ENCODE measurements around the gene CSPG4. TPM values are rescaled to one million over a fixed set of nuclear protein-coding genes. Genes with fewer than 3 reads are reported as not detected.
"Not testable (repeated sequence)": the region's sequence is repeated elsewhere in the genome, so short reads cannot be mapped to it uniquely, and the experiment has no call there.

Gene CSPG4
- total RNA-seq, 1 donor: under 0.01 TPM

DNA sequence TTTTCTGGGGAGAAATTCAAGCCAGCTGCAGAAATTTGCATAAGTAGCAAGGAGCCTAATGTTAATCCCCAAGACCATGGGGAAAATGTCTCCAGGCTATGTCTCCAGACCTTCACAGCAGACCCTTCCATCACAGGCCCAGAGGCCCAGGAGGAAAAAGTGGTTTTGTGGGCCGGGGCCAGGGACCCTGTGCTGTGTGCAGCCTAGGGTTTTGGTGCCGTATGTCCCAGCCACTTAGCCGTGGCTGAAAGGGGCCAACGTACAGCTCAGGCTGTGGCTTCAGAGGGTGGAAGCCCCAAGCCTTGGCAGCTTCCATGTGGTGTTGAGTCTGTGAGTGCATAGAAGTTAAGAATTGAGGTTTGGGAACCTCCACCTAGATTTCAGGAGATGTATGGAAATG lies 29.7 kb upstream of the CSPG4 start:
- not testable (repeated sequence) for DNase-seq (ENCODE audit: low read depth in 2 of 3, low spot score in 2 of 3)

GRCh38 chr15:75739791-75740190 lies 27.1 kb upstream of the CSPG4 start:
- no peak for DNase-seq (ENCODE audit: low read depth in 2 of 3, low spot score in 2 of 3)

- DNase-seq (ENCODE audit: low read depth in 2 of 3, low spot score in 2 of 3): peak; percentile 67 to 94 (median 93)
Observed at GRCh38 chr15:75738647-75739325, 26.1 kb upstream of the CSPG4 start.

- DNase-seq (ENCODE audit: low read depth in 2 of 3, low spot score in 2 of 3): no peak
Observed at GRCh38 chr15:75738014-75738646, 25.5 kb upstream of the CSPG4 start.

- not testable (repeated sequence) for DNase-seq (ENCODE audit: low read depth in 2 of 3, low spot score in 2 of 3)
Observed at GRCh38 chr15:75737116-75738013, 24.7 kb upstream of the CSPG4 start.

GRCh38 chr15:75736256-75736655 lies 23.6 kb upstream of the CSPG4 start:
- DNase-seq (ENCODE audit: low read depth in 2 of 3, low spot score in 2 of 3): no peak

DNA sequence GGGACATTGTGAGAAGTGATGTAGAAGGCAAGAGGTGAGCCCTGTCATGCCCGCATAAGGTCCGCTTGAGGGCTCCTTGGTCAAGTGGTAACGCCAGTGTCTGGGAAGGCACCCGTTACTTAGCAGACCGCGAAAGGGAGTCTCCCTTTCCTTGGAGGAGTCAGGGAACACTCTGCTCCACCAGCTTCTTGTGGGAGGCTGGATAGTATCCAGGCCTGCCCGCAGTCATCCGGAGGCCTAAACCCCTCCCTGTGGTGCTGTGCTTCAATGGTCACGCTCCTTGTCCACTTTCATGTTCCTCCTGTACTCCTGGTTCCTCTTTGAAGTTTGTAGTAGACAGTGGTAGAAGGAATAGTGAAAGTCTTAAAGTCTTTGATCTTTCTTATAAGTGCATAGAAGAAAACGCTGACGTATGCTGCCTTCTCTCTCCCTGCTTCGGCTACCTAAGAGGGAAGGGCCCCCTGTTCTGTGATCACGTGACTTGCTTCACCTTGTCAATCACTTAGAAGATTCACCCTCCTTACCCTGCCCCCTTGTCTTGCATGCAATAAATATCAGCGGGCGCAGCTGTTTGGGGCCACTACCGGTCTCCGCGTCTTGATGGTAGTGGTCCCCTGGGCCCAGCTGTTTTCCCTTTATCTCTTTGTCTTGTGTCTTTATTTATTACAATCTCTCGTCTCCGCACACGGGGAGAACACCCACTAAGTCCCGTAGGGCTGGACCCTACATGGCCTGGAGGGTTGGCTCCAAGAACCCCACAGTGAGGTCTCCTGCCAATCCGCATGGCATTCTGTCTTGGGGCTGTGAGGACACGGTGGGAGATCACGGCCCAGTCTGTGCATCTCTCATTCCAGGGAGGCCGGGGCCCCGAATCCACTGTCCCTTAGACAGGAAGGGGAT lies 22.5 kb upstream of the CSPG4 start:
- not testable (repeated sequence) for DNase-seq (ENCODE audit: low read depth in 2 of 3, low spot score in 2 of 3)

GRCh38 chr15:75733761-75734651 lies 21.4 kb upstream of the CSPG4 start:
- no peak for DNase-seq (ENCODE audit: low read depth in 2 of 3, low spot score in 2 of 3)

DNA sequence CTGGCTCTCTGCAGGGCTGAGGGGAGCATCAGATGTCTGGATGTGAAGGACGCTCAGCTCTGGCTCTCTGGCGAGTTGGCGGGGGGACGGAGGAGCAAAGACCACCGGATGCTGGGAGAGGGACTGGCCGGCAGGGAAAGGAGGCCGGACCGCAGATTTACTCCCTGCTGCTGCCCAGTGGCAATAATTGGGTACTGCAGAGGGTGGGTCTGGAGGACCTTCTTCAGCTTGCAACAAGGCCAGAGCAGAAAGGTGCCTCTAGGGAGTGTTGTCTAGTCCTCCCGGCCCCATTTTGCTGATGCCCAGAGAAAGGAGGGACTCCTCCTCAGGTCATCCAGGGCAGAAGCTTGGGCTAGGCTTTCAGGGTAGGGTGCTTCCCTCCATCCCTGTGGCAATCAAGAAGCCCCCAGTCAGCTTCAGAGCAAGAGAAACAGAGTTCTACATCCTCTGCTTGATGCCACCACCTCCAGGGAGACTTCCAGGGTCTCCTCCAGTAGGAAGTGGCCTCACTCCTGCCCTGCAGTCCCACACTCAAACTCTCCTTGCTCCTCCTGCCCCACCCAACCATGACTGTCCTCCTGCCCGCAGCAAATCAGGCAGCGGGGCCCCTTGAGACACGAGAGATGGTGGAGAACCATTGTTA lies 20.3 kb upstream of the CSPG4 start:
- DNase-seq (ENCODE audit: low read depth in 2 of 3, low spot score in 2 of 3): peak in 1 of 3 donors; percentile 48

DNA sequence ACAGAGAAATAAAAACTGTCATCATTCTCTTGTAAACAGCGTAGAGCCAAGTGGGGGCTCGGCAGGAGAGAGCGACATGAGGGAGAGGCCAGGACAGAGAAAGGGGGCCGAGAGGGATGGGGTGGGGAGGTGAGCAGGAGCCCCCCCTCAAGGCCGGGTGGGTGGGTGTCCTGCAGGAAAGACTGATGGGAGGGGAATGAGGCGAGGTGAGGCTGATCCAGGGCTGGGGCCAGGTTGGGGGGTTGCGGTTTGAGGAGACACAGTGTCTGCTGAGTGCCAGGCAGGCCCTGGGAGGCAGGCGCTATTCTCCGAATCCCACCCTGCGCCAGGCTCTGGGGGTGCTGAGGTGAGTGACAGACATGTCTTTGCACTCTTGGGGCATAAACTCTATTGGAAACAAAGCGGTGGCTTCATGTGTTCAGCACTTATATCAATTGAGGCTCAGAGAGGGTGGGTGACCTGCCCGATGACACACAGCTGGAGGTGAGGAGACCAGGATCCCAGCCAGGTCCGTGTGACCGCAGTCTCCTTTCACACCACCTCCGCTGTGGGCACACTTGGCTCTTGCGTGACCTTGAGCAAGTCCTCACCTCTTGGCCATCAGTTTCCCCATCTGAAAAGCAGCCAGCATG lies 19.6 kb upstream of the CSPG4 start:
- no peak for DNase-seq (ENCODE audit: low read depth in 2 of 3, low spot score in 2 of 3)

DNA sequence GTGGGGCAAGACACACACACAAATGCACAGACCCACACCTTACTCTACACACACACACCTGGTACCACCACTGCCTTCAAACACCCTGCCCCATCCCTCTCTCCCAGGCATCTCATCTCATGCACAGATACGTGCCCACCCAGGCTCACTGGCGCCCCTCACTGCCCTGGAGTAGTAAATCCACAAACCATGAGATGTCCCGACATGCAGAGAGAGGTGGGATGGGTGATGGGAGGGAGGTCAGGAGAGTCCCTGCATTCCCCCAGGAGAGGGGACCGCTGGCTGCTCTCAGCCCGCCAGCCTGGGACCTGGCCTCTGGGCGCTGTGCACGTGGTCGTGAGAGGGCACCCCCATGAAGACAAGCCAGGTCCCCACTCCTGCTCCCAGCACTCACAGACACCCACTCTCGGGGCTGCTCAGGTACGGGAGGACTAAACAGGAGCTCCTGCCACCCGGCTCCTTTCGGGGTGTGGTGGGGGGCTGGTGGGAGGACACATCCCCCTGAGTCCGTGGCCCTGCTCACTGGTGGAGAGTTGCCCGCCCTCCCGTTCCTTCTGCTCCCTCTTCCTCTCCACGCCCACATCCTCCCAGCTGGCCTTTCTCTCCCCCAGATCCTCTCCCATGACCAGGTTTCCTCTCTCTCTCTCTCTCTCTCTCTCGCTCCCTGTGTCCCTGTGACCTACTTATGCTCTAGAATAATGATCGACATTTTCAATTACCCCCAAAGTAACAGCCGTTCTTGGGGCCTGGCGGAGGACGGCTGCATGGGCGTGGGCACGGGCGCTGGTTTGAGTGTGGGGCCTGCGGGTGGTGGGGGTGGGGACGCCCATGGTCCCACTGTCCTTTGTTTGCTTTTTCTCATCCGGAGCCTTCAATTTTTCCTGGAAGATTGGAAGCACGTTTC lies 18.9 kb upstream of the CSPG4 start:
- DNase-seq (ENCODE audit: low read depth in 2 of 3, low spot score in 2 of 3): peak in 1 of 3 donors; percentile 35

- DNase-seq (ENCODE audit: low read depth in 2 of 3, low spot score in 2 of 3): not testable (repeated sequence)
Observed at GRCh38 chr15:75730376-75731247, 18.0 kb upstream of the CSPG4 start.

- DNase-seq (ENCODE audit: low read depth in 2 of 3, low spot score in 2 of 3): no peak
Observed at GRCh38 chr15:75729326-75730069, 16.9 kb upstream of the CSPG4 start.

GRCh38 chr15:75727851-75728715 lies 15.4 kb upstream of the CSPG4 start:
- peak; percentile 37 to 85 (median 74) for DNase-seq (ENCODE audit: low read depth in 2 of 3, low spot score in 2 of 3)

GRCh38 chr15:75727031-75727531 lies 14.4 kb upstream of the CSPG4 start:
- DNase-seq (ENCODE audit: low read depth in 2 of 3, low spot score in 2 of 3): no peak

Measured in hematopoietic multipotent progenitor cell (in vitro differentiated cells).